Epidermal melanocyte (primary cell): ENCODE results near the gene ZNF546.

Experiments used
- DNase-seq: peaks from one replicate; pipeline ENCODE4 v3.0.0; 2011; ENCODE audit warnings: low spot score; ENCODE audit not compliant: insufficient read length

Gene ZNF546

GRCh38 chr19:40055832-40056504, 59.1 kb downstream of the ZNF546 start, which contains the start of gene ZNF780B:
Gene ZNF780B, minus strand, starts transcription at chr19:40056231. Its CDS starts 5,899 bp downstream, at chr19:40050332.
- peak; percentile 47 for DNase-seq

- no peak for DNase-seq
Measured at GRCh38 chr19:40056505-40056904, 59.6 kb downstream of the ZNF546 start.

DNA sequence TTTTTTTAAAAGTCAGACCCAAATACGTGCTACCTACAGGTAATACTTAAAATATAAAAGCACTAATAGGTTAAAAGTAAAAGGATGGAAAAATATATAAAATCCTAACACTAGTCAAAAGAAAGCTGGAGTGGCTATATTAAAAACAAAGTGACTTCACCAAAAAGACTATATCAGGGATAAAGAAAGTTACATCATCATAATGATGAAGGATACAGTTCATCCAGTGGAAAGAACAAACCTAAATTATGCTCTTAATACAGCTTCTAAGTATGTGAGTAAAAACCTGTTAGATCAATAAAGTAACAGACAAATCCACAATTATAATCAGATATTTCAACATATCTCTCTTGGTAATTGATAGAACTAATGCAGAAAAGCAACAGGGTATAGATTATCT, 60.3 kb downstream of the ZNF546 start:
- DNase-seq: no peak

DNA sequence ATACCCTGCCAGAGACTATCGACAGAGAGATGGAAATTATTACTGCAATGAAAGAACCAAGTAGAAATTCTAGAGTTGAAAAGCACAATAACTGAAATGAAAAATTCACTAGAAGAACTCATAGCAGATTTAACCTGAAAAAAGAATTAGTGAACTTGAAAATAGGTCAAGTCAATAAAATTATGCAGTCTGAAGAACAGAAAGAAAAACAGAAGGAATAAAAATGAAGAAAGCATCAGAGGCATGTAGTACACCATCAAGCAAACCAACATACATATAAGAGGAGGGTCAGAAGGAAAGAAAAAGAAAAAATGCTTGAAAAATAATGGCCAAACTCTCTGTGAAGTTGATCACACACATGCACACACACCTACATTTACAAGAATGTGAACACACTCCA, 62.8 kb downstream of the ZNF546 start:
- no peak for DNase-seq

DNA sequence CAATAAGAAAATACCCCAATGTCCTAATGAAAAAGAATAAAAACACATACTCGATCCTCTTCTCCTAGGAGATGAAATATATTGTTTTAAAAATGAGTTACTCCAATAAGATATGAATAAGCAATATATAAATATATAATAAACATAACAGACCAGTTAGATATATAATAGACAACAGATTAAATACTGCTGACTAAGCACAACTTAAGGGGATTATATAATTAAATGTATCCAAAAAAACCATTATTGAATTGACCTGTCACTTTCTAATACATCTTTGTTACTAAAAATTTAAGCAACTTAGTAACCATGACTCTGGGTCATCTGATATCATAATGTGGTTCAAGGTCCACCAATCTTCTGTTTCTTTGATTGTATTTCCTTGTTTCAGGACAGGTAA, 73.2 kb downstream of the ZNF546 start:
- no peak for DNase-seq
